ENCODE measurements around the gene OAF.
"Not testable (repeated sequence)": the region's sequence is repeated elsewhere in the genome, so short reads cannot be mapped to it uniquely, and the experiment has no call there.

OAF gene

DNA sequence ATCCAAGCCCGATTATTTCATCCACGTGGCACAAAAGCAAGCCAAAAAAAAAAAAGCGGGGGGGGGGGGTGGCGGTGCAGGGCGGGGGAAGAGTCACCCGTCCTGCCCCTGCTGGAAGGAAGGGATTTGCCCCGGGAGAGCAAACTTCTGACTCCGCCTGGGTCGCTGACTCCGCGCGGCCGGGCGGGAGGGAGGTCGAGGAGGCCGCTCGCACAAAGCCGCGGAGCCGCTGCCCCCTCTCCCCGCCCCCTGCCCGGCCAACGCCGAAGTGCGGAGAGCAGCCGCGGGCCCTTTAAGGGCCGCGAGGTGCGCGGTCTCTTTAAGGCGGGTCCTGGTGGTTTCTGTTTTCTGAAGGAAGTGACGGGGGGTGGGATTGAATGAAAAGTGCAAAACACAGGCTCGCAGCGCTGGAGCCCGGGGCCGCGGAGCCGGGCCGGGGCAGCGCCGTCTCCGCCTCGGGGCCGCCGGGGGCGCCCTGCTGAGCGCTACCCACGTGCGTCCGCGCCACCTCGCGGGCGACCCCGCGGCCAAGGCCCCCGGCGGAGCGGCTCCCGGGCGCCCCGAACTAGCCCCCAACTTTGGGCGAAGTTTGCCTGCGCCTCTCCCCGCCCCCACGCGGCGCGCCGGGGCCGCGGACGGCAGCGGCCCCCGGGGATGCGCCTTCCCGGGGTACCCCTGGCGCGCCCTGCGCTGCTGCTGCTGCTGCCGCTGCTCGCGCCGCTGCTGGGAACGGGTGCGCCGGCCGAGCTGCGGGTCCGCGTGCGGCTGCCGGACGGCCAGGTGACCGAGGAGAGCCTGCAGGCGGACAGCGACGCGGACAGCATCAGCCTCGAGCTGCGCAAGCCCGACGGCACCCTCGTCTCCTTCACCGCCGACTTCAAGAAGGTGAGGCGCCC, at the start of gene OAF:
Gene OAF (plus strand): TSS at position 407 of the 896 bp plus-strand sequence. CDS start 248 bp downstream, at position 655.
- peak; percentile 90 for DNase-seq (ENCODE audit: low spot score)

DNA sequence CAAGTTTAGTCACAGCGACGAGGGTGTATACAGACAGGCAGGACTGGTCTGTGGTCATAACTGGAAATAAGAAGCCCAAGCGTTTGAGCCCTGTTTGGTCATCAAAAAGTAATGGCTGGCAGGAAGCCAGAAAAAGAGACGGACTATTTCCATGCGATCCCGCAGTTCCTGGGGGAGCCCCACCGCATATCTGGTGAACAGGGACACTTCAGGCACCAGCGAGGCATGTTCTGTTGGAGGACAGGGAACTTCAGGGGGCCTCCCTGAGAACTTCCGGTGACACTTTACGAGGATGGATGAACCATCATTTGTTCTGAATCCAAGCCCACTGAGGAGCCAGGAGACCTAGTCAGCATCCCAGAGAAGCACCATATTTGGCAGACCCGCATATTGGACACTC, 43.2 kb upstream of the OAF start:
- DNase-seq (ENCODE audit: low spot score), result no peak

DNA sequence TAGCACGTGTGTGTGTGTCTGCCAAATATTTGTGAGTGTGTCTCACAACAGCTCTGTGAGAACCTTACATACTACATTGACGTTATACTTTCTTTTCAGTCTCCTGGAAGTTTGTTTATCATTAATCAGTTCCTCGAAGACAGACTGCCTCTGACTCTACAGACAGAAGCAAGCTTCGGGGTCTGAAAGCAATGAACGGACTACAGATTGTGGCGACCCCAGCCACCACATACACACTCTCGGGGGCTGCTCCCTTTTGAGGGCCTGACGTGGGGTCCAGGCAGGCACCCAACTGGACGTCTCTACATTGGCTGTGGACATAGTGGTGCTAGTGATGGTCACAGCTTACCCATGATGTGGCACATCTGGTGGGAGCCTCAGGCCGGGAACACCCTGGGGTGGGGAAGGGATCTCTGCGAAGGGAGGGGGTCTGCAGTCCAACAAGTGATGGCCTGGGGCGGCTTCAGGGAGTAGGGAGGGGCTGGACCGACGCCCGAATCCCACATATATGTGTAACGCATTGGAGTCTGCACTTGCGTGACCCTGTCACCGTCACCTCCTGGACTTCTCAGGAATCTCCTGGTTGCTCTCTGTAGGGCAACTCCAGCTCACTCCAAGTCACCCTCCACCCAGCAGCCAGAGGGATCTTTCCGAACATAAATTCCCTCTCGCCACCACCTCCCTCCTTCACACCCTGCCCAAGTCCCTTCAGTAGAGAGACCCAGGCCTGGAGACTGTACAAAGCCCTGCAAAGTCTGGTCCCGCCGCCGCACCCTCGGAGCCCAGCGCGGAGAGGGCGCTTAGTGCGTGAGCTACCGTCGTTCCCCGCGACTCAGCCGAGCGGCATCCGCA, 42.5 kb upstream of the OAF start:
- DNase-seq (ENCODE audit: low spot score), result no peak

DNA sequence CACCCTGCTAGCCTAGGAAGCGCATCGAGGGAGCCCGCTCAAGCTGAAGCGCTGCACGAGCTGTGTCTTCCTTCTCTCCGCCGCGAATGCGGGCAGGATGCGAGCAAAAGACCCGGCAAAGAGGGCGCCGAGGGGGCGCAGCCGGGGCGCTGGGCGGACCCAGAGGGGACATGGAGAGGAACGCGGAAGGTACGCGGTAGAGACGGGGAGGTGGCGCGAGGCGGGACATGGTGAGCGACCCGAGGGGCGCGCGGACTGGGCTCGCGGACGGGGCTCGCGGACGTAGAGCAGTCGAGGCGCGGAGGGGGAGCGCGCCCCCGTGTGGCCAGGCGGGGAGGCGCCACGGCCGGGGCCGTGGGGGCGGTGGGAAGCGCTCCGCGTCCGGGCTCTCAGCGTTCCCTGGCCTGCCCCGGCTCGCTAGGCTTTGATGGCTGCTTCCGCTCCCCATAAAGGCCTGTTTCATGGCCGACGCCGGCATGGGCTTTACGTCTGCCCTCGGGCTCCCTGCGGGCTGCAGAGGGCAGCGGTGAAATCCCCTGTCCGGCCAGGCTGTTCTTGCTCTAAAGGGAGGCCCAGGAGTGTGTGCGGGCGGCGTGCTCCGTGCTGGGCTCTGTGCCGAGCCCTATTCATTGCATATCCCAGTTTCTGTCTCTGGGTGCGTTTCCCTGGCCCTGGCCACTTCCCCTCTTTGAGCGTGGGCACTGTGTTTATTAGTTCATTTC, 41.7 kb upstream of the OAF start:
- peak; percentile 93 for DNase-seq (ENCODE audit: low spot score)

DNA sequence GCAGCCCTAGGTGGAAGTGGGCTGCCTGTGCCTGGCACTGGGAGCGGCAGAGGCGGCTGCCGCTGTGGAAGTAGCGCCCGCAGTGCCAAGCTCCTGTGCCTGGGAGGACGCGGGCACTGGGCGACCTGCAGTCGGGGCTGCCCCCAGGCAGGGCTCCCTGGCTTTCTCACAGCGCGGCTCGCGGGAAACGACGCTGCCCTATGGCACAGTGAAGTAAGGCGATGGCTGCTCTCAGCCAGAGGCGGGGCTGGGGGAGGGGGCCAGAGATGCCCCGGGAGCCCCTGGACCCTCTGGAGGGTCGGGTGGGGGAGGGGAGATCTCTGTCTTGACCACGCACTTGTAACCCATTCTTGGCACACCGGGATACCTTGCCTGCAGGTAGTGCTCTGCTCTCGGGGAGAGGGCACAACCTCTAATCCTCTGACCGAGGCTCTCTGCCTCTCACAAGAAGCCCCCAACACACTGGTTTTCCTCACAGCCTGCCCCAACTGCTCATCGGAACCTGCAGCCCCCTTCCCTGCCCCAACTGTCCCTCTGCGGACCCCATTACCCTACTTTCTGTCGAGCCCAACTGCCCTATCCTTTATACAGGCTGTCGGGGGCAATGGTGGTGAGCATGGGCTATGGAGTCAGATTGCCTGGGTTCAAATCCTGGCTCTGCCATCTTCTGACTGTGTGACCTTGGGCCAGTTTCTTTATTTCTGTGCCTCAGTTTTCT, 40.7 kb upstream of the OAF start:
- no peak for DNase-seq (ENCODE audit: low spot score)

DNA sequence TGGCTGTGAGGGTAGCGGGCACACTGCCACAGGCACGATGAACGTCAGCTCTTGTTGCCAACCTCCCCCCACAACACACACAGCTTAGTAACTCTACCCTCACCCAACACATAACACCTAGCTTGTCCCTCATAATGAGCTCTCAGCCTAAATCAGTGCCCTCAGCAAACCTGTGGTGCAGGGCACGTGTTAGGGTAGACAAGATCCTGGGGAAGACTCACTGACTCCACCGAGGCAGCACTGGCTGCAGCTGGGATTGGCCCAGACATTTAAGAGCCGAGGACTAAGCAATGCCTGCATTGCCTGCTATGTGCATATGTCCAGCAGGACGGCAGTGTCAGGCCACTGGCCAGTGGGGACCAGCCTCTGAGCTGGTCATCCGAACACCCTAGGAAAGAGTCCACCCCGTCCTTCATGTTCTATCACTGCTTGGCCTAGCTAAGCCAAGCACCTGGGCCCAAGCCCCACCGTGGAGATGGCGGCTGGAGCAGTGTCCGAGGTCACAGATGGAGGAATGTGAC, 40.0 kb upstream of the OAF start:
- no peak for DNase-seq (ENCODE audit: low spot score)

DNA sequence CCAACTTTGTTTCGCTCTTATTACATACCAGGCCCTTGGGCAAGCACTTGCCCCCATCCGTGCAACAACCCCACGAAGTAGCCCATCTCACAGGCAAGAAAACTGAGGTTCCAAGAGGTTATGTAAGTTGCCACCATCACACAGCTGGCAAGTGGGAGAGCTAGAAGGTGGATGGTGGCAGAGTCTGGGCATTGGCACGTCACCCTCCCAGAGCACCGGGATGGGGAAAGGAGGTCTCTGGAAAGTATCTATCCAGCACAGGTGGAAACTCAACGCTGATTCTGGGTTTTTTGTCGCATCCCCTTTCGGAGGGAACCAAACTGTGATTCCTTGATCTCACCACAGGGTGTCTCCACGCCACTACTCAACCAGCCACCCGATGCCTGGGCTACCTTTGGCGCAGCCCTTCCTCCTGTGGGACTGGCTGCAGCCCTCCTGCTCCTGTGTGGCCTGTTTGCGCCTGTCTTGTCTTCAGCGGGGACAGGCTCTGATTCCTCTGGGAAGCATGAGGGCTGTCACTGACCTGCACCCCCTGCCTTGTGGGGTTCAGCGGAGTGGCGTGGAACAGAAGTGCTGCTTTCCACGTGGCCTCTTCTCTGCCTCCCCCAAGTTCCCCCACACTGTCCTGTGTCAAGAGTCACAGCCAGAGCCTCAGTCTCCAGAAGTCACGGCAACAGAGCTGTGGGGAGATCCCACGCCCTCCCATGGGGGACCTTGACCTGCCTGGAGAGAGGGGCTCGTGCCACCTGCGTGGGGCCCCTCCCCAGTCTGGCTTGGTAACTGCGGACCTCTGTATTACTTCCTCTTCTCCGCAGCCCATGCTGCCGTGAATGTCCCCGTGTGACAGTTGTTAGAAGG, 38.5 kb upstream of the OAF start:
- DNase-seq (ENCODE audit: low spot score), result peak; percentile 86

DNA sequence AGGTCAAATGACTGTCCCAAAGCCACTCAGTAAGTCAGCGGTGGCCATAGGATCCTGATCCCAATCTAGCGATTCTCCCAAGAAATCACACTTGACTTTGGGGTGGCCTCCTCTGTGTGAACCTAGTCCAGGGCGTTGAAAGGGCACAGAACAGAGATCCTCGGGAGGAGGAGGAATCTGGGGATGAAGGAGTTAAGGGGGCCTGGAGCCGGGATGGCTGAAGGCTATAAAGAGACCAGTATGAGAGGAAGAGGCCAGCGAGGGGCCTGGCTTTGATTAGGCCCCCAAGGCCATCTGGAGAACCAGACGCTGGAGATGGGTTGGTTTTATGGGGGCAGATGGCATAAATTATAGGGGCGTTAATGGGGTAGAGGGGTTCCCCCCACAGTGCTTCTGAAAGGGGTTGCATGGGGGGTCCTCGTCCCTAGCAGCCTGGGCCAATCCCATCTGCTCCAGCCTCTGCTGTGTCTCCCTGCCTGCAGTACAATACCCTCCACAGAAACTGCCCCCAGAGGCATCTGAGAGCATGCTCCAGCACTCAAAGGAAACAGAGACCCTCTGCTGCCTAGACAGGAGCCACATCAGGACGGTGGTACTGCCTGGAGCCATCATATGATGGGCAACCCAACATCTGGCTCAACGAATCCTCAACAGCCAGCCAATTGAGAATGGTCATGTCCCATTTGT, 37.7 kb upstream of the OAF start:
- peak; percentile 40 for DNase-seq (ENCODE audit: low spot score)

DNA sequence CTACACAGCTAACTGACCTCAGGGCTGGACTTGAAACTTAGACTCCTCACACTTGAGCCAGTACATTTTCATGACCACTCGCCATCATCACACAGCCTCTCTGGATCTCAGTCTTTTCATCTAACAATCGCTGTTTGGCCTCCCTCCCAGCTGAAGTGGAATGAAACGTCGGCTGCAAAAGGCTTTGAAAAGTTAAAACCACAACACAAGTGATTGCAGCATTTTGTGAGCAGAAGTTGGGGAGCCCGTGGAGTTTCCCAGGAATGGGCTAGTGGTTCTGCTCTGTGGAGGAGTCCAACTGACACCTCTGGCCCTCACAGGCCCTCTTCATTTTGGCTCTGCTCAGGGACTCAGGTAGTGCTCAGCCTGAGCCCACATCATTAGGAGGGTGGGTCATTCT, 37.0 kb upstream of the OAF start:
- no peak for DNase-seq (ENCODE audit: low spot score)

DNA sequence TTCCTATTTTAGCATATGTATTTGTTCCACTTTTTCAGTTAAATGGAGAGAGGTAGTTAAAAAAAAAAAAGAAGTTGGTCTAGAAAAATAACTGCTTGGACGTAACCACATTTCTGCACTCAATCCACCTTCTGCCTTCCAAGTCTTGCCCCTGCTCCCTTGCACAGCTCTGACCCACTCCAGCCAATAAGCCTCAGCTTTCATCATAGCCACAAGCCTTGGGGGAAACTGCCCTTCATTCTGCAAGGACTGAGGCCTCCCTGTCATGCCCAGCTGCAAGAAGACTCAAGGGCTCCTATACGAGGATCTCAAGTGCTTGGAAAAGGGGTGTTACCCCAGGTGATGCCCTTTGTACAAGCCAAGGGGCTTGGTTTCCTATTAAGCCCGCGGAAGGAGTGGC, 36.0 kb upstream of the OAF start:
- DNase-seq (ENCODE audit: low spot score), result no peak

DNA sequence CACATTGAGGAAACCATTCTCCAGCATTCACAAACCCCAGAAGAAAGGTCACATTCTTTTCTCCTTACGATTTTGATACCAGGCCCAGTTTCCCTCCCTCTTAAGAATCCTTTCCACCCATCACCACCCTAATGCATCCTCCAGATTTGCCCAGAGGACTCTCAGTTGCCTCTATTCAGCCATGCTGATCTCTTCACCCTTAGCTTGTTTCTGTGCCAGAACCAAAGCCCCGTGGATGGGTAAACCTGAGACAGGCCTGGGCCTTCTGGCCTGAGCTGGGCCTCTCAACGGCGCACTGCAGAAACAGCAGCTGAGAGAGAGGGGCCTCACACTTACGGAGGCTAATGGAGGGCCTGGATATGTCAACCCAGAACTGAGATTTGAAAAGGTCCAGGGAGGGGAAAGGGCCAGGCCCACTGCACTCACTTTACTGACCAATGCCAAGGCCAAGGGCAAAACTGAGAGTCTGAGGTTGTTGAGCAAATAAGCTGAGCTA, 32.2 kb upstream of the OAF start:
- peak; percentile 33 for DNase-seq (ENCODE audit: low spot score)

DNA sequence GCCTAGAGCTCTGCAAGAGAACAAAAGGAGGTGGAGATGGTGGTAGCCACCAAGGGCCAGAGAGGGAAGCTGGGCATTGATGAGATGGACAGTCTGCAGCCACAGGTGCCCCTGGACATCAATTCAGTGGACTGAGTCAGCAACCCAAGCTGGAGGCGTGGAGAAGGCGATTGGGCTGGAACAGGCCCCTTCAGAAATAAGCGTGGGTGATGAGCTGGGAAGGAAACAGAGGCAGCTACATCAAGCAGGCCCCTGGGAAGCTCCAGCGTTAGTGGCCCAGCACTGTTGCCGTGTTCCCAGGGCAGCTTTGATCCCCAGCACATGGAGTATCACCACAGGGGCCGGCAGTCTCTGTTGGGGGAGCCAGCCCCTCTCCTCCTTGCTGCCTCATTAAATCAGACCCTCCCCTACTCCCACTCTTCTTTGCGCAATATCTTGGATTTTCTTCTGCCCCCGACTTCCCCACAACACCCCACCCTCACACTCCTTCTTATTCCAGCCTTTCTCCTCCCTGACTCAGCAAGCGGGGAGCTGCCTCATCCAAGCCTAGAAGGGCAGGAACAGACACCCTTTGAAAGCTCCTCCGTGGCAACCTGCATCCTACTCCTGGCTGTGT, 31.7 kb upstream of the OAF start:
- peak; percentile 38 for DNase-seq (ENCODE audit: low spot score)

DNA sequence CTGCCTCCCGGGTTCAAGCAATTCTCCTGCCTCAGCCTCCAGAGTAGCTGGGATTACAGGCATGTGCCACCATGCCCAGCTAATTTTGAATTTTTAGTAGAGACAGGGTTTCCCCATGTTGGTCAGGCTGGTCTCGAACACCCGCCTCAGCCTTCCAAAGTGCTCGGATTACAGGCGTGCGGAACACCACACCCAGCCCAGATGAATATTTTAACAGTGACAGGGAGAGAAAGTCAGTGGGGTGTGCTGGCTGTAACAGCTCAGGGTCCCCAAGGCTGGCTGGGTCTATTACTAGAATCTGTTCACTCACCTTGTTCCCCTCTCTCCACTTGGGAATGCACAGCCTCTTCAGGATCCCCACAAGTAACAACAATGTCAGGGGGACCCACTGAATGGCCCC, 30.8 kb upstream of the OAF start:
- not testable (repeated sequence) for DNase-seq (ENCODE audit: low spot score)

DNA sequence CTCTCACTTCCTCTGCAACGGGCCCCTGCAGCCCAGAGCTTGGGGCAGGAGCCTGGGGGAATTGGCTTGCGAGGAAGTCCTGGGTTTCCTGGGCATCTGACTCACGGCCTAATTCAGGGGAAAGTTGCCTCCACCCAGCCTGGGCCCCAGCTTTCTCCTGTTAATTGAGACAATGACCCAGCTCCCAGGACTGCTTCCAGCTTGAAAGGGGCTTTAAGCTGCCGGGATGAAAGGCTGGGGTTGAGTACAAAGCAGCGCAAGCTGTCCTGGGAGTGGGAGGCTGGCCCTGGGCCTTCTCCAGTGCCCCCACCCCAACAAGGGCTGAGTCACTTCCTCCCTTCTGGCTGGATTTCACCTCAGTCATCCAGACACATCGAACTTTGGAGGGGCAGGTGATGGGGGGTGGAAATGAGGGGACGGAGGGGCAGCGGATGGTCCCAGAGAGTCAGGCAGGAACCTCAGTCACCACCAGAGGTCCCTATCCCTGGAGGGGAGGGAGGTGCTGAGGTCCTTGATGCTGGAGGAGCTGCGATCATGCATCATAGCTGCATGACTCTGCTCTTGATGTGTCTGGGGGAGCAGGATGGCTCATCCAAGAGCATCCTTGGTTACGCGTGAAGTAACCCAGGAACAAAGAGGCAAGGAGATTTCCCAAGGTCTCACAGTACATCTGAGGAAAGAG, 30.1 kb upstream of the OAF start:
- peak; percentile 67 for DNase-seq (ENCODE audit: low spot score)

DNA sequence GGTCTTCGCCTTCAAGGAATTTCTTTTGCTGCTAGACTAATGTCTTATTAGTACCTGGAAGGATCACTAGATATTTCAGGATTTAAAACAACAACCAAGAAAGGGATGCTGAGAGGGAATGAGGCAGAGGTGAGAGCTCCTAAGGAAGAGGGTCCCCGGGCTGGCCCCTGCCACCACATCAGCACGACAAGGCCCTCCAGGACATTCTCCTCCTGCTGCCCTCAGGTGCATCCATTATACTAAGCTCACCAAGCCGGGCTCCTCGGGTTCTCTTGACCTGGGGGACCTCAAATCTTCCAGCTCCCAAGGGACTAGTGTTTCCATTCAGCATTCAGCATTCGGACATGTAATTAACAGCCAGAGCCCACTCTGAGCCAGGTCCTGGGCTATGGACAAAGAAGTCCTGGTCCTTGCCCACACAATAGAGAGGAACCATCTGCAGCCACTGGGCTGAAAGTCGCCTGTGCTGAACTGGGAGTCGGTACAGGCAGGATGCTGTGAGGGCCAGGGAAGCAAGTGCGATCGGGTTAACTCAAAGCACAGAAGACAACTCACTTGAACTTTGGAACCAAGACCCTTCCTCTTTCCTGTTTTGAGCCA, 29.4 kb upstream of the OAF start:
- peak; percentile 39 for DNase-seq (ENCODE audit: low spot score)

DNA sequence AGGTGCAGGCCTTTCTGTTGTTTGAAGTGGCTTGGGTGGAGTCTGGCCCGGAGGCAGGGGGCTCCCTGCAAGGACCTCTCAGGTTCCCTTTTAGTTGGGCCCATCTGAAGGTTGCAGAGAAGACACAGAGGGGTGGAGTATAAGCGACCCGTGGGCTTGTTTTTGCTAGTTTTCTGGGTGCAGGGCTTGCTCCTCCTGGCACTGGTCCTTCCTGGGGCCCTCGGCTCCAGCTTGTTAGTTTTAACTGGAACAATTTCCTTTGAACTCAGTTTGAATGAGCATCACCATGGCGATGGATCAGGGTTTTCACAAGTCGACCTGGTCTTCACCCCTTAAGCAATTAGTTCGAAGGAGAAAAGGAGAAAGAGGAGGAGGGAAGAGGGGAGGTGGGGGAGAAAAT, 28.5 kb upstream of the OAF start:
- peak; percentile 51 for DNase-seq (ENCODE audit: low spot score)

DNA sequence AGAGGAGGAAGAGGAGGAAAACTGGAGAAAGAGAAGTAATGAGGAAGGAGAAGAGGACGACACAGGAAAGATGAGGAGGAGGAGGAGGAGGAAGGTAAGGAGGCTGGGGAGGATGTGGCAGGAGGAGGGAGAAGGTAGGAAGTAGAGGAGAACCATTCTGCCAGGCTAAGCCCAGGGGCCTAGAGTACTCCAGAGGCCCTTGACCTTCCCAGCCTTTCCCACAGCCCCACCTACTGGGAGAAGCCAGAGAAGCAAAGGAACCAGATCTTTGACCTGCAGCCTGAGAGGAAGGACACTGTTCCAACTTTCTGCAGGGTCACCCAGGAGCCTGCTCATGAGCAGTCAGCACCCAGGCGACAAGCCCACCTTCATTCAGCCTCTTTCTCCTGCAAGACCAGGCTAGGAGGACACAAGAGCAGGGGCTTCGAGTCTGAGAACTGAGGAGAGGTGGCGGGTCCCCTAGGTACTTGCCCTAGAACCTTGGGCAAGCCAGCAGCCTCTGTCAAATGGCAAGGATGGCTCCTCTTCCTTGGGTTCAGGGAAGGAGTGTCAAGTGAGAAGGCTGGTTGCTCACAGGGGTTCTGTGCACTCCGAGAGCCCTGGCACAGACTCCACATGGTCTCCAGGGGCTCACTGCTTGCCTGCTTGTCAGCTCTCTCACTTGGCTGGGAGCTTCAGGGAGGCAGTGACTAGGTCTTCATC, 27.9 kb upstream of the OAF start:
- peak; percentile 49 for DNase-seq (ENCODE audit: low spot score)

DNA sequence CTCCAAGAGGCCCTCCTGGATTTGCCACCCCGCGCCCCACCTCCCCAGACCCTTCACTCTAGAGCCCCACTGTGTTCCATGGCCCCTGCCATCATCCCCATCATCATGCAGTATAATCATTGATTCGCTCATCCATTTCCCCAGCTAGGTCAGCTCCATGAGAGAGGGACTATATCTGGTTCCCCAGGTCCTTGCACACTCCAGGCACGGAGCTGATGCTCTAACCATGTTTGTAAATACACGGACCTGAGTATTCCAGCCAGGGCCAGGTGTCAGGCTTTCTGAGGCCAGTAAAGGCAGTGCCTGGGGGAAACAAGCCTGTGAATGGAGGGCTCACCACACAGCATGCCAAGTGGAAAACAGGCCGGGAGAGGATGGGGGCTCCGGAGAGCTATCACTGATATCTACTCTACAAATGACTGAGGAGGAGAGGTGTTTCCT, 27.1 kb upstream of the OAF start:
- DNase-seq (ENCODE audit: low spot score), result no peak
